GM10847 (cell line): ENCODE data around the gene VPS26A.
A peak's percentile ranks its signal among the peaks of the same experiment; 100 is the strongest.

Experiments
- POLR2A ChIP-seq: IDR thresholded peaks from 2 replicates; pipeline ENCODE4 v1.6.1; 2011; ENCODE audit not compliant: insufficient read length; ENCODE audit errors: extremely low read depth

The VPS26A gene

DNA sequence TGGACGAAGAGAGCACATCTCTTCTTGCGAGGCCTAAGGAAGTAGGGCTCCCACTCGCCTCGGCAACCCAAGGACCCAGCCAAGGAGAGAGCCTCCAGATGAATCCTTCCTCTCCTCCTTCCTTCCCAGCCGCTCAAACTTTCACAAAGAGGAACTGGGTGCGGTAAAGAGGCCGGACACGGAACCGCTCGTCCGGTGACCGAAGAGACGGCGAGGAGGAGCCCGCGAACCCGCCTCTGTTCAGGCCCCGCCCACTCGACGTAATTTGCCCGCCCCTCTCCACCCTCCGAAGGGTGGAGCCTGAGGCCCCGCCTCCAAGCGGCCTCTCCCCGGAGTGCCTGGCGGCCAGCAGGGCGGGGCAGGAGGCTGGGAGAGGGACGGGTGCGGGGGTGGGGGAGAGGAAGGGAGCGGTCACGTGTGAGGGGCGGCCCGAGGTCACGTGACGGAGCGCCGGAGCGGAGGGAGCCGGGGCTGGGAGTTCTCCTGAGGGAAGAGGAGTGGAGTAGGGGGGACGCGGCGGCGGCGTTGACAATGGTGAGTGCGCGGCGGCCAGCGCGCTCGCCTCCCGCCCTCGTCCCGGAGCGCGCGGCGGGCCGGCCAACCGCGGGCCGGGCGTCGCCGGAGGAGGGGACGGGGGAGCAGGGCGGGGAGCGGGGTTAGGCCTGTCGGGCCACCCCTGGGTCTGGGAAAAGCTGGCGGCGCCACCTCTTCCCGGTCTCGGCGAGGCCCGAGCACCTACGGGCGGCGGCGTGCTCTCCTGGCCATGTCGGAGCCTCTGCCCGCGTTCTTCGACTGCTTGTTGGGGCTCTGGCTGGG is at the start of gene VPS26A:
TSS of gene VPS26A (plus strand) at position 432 of the 816 bp plus-strand sequence. CDS start at position 532, 100 bp downstream.
- TF ChIP-seq POLR2A, result peak; percentile 49

- TF ChIP-seq POLR2A, result no peak
These were observed 49.4 kb upstream of the VPS26A start for GRCh38 chr10:69074532-69074931.

DNA sequence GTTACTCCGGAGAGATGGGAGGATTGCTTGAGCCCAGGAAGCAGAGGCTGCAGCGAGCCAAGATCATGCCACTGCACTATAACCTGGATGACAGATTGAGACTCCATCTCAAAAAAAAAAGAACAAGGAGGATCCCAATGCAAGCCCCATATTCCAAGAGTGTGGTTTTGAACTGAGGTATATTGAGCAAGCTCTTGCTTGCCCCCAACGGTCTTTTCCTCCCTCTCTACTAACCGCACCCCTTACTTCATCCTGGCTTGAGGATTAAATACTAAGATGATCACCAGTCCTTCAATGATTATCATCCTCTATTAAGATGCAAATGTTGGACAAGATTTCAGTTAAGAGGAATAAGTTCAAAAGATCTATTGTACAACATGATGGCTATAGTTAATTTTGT is 48.5 kb upstream of the VPS26A start:
- TF ChIP-seq POLR2A, result no peak

- TF ChIP-seq POLR2A, result no peak
These were observed 45.7 kb upstream of the VPS26A start for GRCh38 chr10:69078311-69078710.

- no peak for TF ChIP-seq POLR2A
These were observed 43.8 kb upstream of the VPS26A start for GRCh38 chr10:69080226-69080625.

- TF ChIP-seq POLR2A, result no peak
These were observed 37.9 kb upstream of the VPS26A start for GRCh38 chr10:69086001-69086509.

- peak; percentile 75 for TF ChIP-seq POLR2A
These were observed 36.1 kb upstream of the VPS26A start, which contains the start of gene SRGN for GRCh38 chr10:69087590-69088470. TSS of gene SRGN (plus strand) at chr10:69088103. CDS start at chr10:69088158, 55 bp downstream.

- TF ChIP-seq POLR2A, result no peak
These were observed 35.6 kb upstream of the VPS26A start for GRCh38 chr10:69088471-69088769.

DNA sequence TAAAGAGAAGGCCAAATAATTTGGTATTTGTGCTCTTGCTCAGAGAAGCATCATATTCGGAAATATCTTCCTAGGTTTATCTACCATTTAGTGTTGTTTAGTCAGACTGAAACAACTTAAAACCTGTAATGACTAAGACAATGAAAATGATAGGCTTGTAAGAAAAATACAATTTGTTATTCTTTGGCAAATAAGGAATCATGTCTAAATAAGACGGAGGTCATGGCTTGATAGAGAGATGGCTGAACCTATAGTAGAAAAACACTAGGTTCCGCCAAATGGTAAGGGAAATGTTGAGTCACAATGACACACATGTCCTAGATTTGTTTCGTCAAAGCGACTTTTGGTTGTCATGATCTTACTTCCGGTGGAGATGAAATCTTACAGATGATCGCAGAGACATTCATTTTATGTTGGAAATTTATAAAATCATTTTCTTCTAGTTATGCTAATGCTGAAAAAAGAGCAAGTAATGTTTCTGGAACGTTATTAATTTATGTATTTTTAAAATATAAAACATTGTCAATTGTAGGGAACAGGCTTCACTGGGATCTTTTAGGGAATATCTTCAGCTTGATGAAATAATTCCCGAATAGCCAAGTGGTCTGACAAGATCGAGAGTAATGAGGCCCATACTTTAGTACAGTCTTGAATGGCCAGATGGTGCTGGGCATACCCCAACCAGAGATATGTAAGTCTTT is 35.0 kb upstream of the VPS26A start:
- no peak for TF ChIP-seq POLR2A

- peak; percentile 21 for TF ChIP-seq POLR2A
These were observed 34.1 kb upstream of the VPS26A start for GRCh38 chr10:69089638-69090599.

DNA sequence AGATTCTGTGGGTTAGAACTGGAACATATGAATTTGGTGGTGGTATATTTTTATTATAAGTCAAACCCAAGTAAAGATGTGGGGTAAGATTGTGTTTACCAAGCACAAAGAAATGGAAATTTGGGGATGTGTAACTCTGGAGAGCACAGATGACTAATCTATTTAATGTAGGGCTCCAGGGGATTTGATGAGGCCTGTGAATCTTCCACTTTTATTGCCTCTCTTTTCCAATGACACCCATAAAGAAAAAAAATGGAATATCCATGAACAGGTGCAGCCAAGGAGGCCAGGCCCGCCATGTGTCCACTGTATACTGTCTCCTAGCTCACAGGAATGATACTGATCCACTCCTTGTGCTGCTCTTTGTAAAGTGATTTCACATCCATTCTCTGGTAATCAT is 33.3 kb upstream of the VPS26A start:
- TF ChIP-seq POLR2A, result no peak

DNA sequence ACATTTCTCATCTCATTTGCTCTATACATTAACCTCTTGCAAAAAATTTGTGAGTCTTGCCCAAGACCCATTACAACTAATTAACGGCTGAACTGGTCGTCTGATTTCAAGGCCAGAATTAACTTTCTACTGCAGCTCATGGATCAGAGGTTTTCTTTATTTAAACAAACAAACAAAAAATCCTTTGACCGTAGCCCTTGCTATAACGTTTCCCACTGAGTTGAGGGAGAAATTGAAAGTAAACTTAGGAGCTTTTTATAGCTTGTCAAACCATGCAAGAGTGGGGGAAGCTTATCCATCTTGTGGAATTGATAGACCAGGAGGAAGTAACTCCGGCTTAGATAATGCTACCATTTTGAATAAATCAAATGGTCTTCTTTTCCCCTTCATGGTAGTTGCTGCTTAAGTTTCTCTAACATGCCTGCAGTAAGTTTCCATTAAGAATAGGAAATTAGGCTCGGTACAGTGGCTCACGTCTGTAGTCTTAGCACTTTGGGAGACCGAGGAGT is 32.8 kb upstream of the VPS26A start:
- TF ChIP-seq POLR2A, result no peak

GRCh38 chr10:69092959-69093850 is 30.8 kb upstream of the VPS26A start:
- TF ChIP-seq POLR2A, result no peak
